NAMALWA (cell line): ENCODE measurements around the gene BAZ2B.
"Not testable (repeated sequence)": the region's sequence is repeated elsewhere in the genome, so short reads cannot be mapped to it uniquely, and the experiment has no call there.

Experiments
- DNase-seq: peaks from one replicate; pipeline ENCODE4 v3.0.0-alpha.2; 2015; ENCODE audit warnings: low spot score

BAZ2B gene

GRCh38 chr2:159411460-159411859 lies 204.9 kb downstream of the BAZ2B start:
- DNase-seq: no peak

GRCh38 chr2:159410276-159410675 lies 206.1 kb downstream of the BAZ2B start:
- no peak for DNase-seq

GRCh38 chr2:159409116-159409800 lies 207.1 kb downstream of the BAZ2B start:
- no peak for DNase-seq

- DNase-seq: no peak
Measured at GRCh38 chr2:159402790-159403189, 213.6 kb downstream of the BAZ2B start.

- not testable (repeated sequence) for DNase-seq
Measured at GRCh38 chr2:159402160-159402559, 214.2 kb downstream of the BAZ2B start.

GRCh38 chr2:159399716-159400415 lies 216.5 kb downstream of the BAZ2B start:
- no peak for DNase-seq

- DNase-seq: no peak
Measured at GRCh38 chr2:159396799-159397198, 219.5 kb downstream of the BAZ2B start.

- no peak for DNase-seq
Measured at GRCh38 chr2:159382447-159383028, 233.8 kb downstream of the BAZ2B start.

GRCh38 chr2:159381574-159381973 lies 234.8 kb downstream of the BAZ2B start:
- no peak for DNase-seq

GRCh38 chr2:159380685-159381239 lies 235.6 kb downstream of the BAZ2B start:
- no peak for DNase-seq

- DNase-seq: no peak
Measured at GRCh38 chr2:159379181-159379580, 237.2 kb downstream of the BAZ2B start.

- DNase-seq: no peak
Measured at GRCh38 chr2:159375241-159375640, 241.1 kb downstream of the BAZ2B start.

- DNase-seq: no peak
Measured at GRCh38 chr2:159371506-159371905, 244.8 kb downstream of the BAZ2B start.

- DNase-seq: no peak
Measured at GRCh38 chr2:159366538-159366937, 249.8 kb downstream of the BAZ2B start.

GRCh38 chr2:159362816-159363251 lies 253.5 kb downstream of the BAZ2B start:
- DNase-seq: no peak

- DNase-seq: no peak
Measured at GRCh38 chr2:159362094-159362493, 254.3 kb downstream of the BAZ2B start.

GRCh38 chr2:159361603-159362002 lies 254.7 kb downstream of the BAZ2B start:
- DNase-seq: not testable (repeated sequence)

GRCh38 chr2:159356053-159356554 lies 260.2 kb downstream of the BAZ2B start:
- no peak for DNase-seq

- no peak for DNase-seq
Measured at GRCh38 chr2:159351977-159352376, 264.4 kb downstream of the BAZ2B start.

- no peak for DNase-seq
Measured at GRCh38 chr2:159349674-159350299, 266.6 kb downstream of the BAZ2B start.

GRCh38 chr2:159326569-159327255 lies 289.6 kb downstream of the BAZ2B start:
- no peak for DNase-seq

- no peak for DNase-seq
Measured at GRCh38 chr2:159322419-159322818, 293.9 kb downstream of the BAZ2B start.
